Testis (tissue), 2 donors: Measurements from ENCODE around the gene CDC42BPB.

Source experiments
- CTCF ChIP-seq, 3 experiments: fragments of 450-650 bp in 2 of 3; fragments of 200-600 bp in 1 of 3; sonication (generic) in 1 of 3; IDR thresholded peaks; one replicate each; pipeline ENCODE4 v1.5.1; 2016 to 2019; ENCODE audit warnings: antibody characterized with exemption in 3 of 3, mild to moderate bottlenecking in 2 of 3, moderate library complexity in 1 of 3
- POLR2A ChIP-seq: fragments of 450-650 bp; IDR thresholded peaks from one replicate; pipeline ENCODE4 v1.6.1; 2017; ENCODE audit warnings: antibody characterized with exemption, mild to moderate bottlenecking, moderate library complexity

- TF ChIP-seq CTCF (IDR thresholded peaks at IDR 0.05) (no peak), POLR2A (no peak)
Measured at GRCh38 chr14:103013028-103013427, 44.3 kb downstream of the CDC42BPB start.
